Measurements from ENCODE around the gene NDUFS5. TPM values are rescaled to one million over a fixed set of nuclear protein-coding genes. Genes with fewer than 3 reads are reported as not detected.
"Not testable (repeated sequence)": the region's sequence is repeated elsewhere in the genome, so short reads cannot be mapped to it uniquely, and the experiment has no call there.

Gene NDUFS5
- total RNA-seq, 2 experiments from 2014 or later: 107 to 113 TPM

DNA sequence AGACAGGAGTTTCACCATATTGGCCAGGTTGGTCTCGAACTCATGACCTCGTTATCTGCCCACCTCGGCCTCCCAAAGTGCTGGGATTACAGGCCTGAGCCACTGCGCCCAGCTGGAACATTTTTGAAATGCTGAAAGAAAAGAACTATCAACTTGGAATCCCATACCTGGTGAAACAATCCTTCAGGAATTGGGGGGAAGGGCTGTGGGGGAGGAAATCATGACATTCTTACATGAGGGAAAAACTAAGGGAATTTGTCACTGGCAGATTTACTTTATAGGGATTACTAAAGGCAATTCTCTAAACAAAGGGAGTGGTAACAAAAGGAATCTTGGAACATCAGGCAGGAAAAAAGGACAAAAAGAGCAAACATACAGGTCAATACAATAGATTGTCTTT, 25.8 kb downstream of the NDUFS5 start:
- no peaks in the 10 kb centered on the region for H3K27me3 Mint-ChIP-seq
- no peaks in the 10 kb centered on the region for H3K36me3 Mint-ChIP-seq
- no peak overlapping the region for H3K27ac Mint-ChIP-seq
- peaks cover 4% of the 10 kb centered on the region for H3K4me1 Mint-ChIP-seq
- ATAC-seq (ENCODE audit: low read depth) (no peak), DNase-seq (no peak)
- H3K9me3 Mint-ChIP-seq: no peaks in the 10 kb centered on the region
- no peak overlapping the region for H3K4me3 Mint-ChIP-seq
- POLR2A ChIA-PET: no interaction called here

- H3K4me3 Mint-ChIP-seq, H3K4me1 Mint-ChIP-seq, POLR2A ChIA-PET: not testable (repeated sequence)
These were observed 29.1 kb downstream of the NDUFS5 start for GRCh38 chr1:39055213-39055710.

DNA sequence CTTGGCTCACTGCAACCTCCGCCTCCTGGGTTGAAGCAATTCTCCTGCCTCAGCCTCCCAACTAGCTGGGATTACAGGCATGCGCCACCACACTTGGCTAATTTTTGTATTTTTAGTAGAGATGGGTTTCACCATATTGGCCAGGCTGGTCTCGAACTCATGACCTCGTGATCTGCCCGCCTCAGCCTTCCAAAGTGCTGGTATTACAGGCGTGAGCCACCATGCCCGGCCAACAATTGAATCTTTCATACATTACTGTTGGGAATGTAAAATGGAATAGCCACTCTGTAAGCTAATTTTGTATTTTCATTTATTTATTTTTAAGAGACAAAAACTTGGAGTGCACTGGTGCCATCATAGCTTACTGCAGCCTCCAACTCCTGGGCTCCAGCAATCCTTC, 35.4 kb downstream of the NDUFS5 start:
- H3K4me3 Mint-ChIP-seq; H3K4me1 Mint-ChIP-seq; H3K36me3 Mint-ChIP-seq; H3K27ac Mint-ChIP-seq; ATAC-seq (ENCODE audit: low read depth); H3K9me3 Mint-ChIP-seq; DNase-seq; H3K27me3 Mint-ChIP-seq: not testable (repeated sequence)
- POLR2A ChIA-PET: interaction anchor here (0.7 kb wide), 1 partner anchor 1586 kb away, joined by 4 read pairs; no protein-coding TSS in a partner anchor

More at GRCh38 chr1:39055213-39055710, 29.1 kb downstream of the NDUFS5 start:
- H3K36me3 Mint-ChIP-seq; H3K27me3 Mint-ChIP-seq; H3K27ac Mint-ChIP-seq; DNase-seq; ATAC-seq (ENCODE audit: low read depth); H3K9me3 Mint-ChIP-seq: not testable (repeated sequence)

- POLR2A ChIA-PET: interaction anchor here (0.7 kb wide), 1 partner anchor 1587 kb away, joined by 4 read pairs; no protein-coding TSS in a partner anchor
- ATAC-seq (ENCODE audit: low read depth) (no peak), DNase-seq (no peak)
- H3K9me3 Mint-ChIP-seq: no peaks in the 10 kb centered on the region
- no peaks in the 10 kb centered on the region for H3K27me3 Mint-ChIP-seq
- H3K4me1 Mint-ChIP-seq: no peaks in the 10 kb centered on the region
- H3K36me3 Mint-ChIP-seq: no peaks in the 10 kb centered on the region
- no peak overlapping the region for H3K27ac Mint-ChIP-seq
- no peak overlapping the region for H3K4me3 Mint-ChIP-seq
These were observed 35.8 kb downstream of the NDUFS5 start for GRCh38 chr1:39061951-39062350.

- POLR2A ChIA-PET: no interaction called here
- H3K27ac Mint-ChIP-seq: no peak overlapping the region
- no peaks in the 10 kb centered on the region for H3K27me3 Mint-ChIP-seq
These were observed 37.0 kb downstream of the NDUFS5 start for GRCh38 chr1:39063191-39063590.

DNA sequence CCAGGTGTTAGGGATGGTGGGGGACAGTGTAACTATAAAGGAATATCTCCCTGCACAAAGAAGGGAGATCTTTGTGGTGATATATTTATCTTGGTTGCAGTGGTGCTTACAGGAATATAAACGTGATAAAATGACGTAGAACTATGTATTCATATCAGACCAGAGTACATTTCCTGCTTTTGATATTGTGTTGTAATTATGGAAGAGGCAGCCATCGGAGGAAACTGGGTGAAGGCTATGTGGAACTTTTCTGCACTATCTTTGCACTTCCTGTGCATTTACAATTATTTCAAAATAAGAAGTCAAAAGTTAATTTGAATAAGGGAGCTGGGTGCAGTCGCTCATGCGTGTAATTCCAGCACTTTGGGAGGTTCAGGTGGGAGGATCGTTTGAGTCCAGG, 37.6 kb downstream of the NDUFS5 start:
- H3K4me3 Mint-ChIP-seq: no peak overlapping the region
- H3K4me1 Mint-ChIP-seq: no peaks in the 10 kb centered on the region
- no peaks in the 10 kb centered on the region for H3K36me3 Mint-ChIP-seq
- POLR2A ChIA-PET: no interaction called here
- no peaks in the 10 kb centered on the region for H3K9me3 Mint-ChIP-seq
- ATAC-seq (ENCODE audit: low read depth): no peak
- no peaks in the 10 kb centered on the region for H3K27me3 Mint-ChIP-seq
- H3K27ac Mint-ChIP-seq: no peak overlapping the region
- no peak for DNase-seq

More at GRCh38 chr1:39063191-39063590, 37.0 kb downstream of the NDUFS5 start:
- Mint-ChIP-seq H3K4me1 (no peaks in the 10 kb centered on the region), H3K36me3 (no peaks in the 10 kb centered on the region), H3K9me3 (no peaks in the 10 kb centered on the region), H3K4me3 (no peak overlapping the region)
- DNase-seq (no peak), ATAC-seq (ENCODE audit: low read depth) (no peak)

- ATAC-seq (ENCODE audit: low read depth) (no peak), DNase-seq (no peak)
- Mint-ChIP-seq H3K27ac (no peak overlapping the region), H3K27me3 (no peaks in the 10 kb centered on the region), H3K4me1 (no peaks in the 10 kb centered on the region), H3K4me3 (no peak overlapping the region), H3K36me3 (no peaks in the 10 kb centered on the region), H3K9me3 (no peaks in the 10 kb centered on the region)
- POLR2A ChIA-PET: no interaction called here
These were observed 39.4 kb downstream of the NDUFS5 start for GRCh38 chr1:39065542-39065941.

GRCh38 chr1:39068227-39068626, 42.1 kb downstream of the NDUFS5 start:
- H3K4me1 Mint-ChIP-seq; ATAC-seq (ENCODE audit: low read depth); H3K36me3 Mint-ChIP-seq; DNase-seq; POLR2A ChIA-PET; H3K9me3 Mint-ChIP-seq; H3K27me3 Mint-ChIP-seq; H3K27ac Mint-ChIP-seq; H3K4me3 Mint-ChIP-seq: not testable (repeated sequence)

DNA sequence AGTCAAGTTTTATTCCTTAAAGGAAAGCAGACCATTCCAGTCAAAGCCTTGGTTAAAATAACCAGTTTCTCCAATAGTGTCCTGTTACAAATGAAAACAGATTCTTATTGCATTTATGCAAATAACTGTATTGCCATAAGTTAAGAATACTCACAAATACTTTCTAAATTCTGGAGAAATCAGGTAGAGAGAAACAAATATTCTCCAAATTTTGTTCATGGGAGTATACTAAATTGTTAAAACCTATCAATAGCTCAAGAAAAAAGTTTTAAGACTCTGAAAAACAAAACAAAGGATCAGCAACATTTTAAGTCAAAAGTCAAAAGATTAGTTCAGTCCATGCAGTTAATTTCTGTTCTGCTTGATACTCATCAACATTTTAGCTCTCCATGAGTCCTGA, 45.4 kb downstream of the NDUFS5 start:
- H3K27me3 Mint-ChIP-seq; POLR2A ChIA-PET; ATAC-seq (ENCODE audit: low read depth); H3K4me3 Mint-ChIP-seq; H3K27ac Mint-ChIP-seq; H3K9me3 Mint-ChIP-seq; H3K36me3 Mint-ChIP-seq; DNase-seq; H3K4me1 Mint-ChIP-seq: not testable (repeated sequence)

GRCh38 chr1:39076127-39076798, 50.1 kb downstream of the NDUFS5 start:
- no peak overlapping the region for H3K27ac Mint-ChIP-seq
- no peak overlapping the region for H3K4me3 Mint-ChIP-seq
- no peaks in the 10 kb centered on the region for H3K4me1 Mint-ChIP-seq
- DNase-seq (no peak), ATAC-seq (ENCODE audit: low read depth) (no peak)
- H3K27me3 Mint-ChIP-seq: peaks cover 18% of the 10 kb centered on the region
- POLR2A ChIA-PET: no interaction called here
- no peaks in the 10 kb centered on the region for H3K36me3 Mint-ChIP-seq
- no peaks in the 10 kb centered on the region for H3K9me3 Mint-ChIP-seq

DNA sequence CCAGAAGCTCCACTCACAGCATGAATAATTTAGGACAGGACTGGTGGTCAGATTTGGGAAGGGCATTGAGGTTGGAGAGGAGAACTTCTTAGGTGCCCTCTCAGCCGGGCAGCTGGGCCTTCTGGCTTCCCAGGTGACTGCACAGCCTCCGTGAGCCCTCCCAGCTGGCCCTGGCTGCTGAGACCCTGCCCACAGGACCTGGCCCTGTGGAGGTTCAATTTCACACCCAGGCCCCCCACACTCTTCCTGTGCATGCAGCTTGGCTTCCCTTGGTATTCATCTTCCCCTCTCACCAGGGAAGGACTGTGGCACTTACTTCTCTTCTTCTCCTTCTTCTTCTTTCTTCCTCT, 50.6 kb downstream of the NDUFS5 start:
- DNase-seq (no peak), ATAC-seq (ENCODE audit: low read depth) (no peak)
- H3K4me3 Mint-ChIP-seq: no peak overlapping the region
- H3K36me3 Mint-ChIP-seq: no peaks in the 10 kb centered on the region
- H3K27ac Mint-ChIP-seq: no peak overlapping the region
- H3K27me3 Mint-ChIP-seq: peaks cover 18% of the 10 kb centered on the region
- no peaks in the 10 kb centered on the region for H3K9me3 Mint-ChIP-seq
- no peaks in the 10 kb centered on the region for H3K4me1 Mint-ChIP-seq
- POLR2A ChIA-PET: no interaction called here

DNA sequence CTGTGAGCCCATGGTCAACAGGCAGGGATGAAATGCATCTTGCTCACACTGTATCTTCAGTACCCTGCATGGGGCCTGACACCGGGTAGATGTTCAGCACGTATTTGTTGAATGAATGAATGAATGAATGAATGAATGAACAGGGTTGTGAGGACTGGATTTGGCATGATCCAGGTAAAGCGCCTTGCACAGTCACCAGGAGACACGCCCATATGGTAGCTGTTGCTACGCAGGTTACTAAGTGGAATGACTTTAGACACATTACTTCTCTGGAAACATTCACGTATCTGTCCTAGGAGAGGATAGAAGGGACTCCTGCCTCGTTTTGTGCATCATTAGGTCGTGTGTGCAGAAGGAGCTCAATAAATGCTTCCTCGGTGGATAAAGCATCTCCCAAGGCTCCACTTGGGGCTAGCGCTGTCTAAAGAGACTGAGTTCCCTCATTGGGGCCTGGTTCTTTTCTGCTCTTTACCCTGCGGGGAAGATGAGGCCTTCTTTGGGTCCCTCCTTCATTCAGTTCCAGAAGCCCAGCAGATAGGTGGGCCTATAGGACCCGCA, 54.2 kb downstream of the NDUFS5 start:
- peak overlapping the region; percentile 79 for H3K4me3 Mint-ChIP-seq
- H3K9me3 Mint-ChIP-seq: no peaks in the 10 kb centered on the region
- H3K4me1 Mint-ChIP-seq: no peaks in the 10 kb centered on the region
- peaks cover 47% of the 10 kb centered on the region for H3K27me3 Mint-ChIP-seq
- POLR2A ChIA-PET: no interaction called here
- DNase-seq (no peak), ATAC-seq (ENCODE audit: low read depth) (no peak)
- H3K36me3 Mint-ChIP-seq: no peaks in the 10 kb centered on the region
- H3K27ac Mint-ChIP-seq: no peak overlapping the region

DNA sequence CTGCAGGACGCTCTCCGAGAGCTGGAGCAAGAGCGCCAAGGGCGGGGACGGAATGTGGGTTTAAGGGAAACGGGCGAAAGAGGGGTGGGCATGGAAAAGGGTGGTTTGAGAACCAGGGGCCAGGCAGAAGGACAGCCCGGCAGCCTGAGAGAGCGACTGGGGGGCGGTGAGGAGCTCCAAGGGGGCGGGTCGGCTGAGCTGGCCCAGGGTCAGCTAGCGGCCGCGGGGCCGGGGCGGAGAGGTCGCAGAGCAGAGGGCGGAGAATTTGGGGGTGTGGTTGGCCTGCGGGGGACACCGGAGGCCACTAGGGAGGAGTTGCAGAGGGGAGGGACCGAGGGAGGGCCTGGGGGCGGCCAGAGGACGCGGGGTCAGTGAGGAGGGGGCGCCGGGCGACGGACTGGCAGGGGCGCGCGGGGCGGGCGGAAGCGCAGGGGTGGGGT, 54.7 kb downstream of the NDUFS5 start:
- Mint-ChIP-seq H3K27ac (no peak overlapping the region), H3K4me1 (no peaks in the 10 kb centered on the region), H3K36me3 (no peaks in the 10 kb centered on the region), H3K4me3 (peak overlapping the region; percentile 79), H3K9me3 (no peaks in the 10 kb centered on the region), H3K27me3 (peaks cover 47% of the 10 kb centered on the region)
- ATAC-seq (ENCODE audit: low read depth) (no peak), DNase-seq (no peak)
- POLR2A ChIA-PET: no interaction called here

- POLR2A ChIA-PET: no interaction called here
- Mint-ChIP-seq H3K27me3 (peaks cover 47% of the 10 kb centered on the region), H3K9me3 (no peaks in the 10 kb centered on the region), H3K36me3 (no peaks in the 10 kb centered on the region), H3K27ac (no peak overlapping the region), H3K4me1 (peaks cover 2% of the 10 kb centered on the region), H3K4me3 (no peak overlapping the region)
- DNase-seq: peak; percentile 53
- peak; percentile 57 for ATAC-seq (ENCODE audit: low read depth)
These were observed 55.3 kb downstream of the NDUFS5 start for GRCh38 chr1:39081271-39082009.
